T-helper 17 cell (primary cell): ENCODE measurements around the gene XKR7. TPM values are rescaled to one million over a fixed set of nuclear protein-coding genes. Genes with fewer than 3 reads are reported as not detected.
A peak's percentile ranks its signal among the peaks of the same experiment; 100 is the strongest.
"Not testable (repeated sequence)": the region's sequence is repeated elsewhere in the genome, so short reads cannot be mapped to it uniquely, and the experiment has no call there.

Source experiments
- ATAC-seq: fragments of 150-1000 bp; cut with Tn5 transposase; 2 replicates; pipeline ENCODE4 v1.10.0; 2021; ENCODE audit warnings: mild to moderate bottlenecking, moderate library complexity
- DNase-seq, 3 donors: peaks; one replicate each; pipeline versions ENCODE4 v3.0.0 to v3.0.0-alpha.2; 2020 to 2021
- H3K9me3 ChIP-seq: one replicate; pipeline ENCODE4 v1.7.0; 2013; ENCODE audit warnings: low read length, mild to moderate bottlenecking; ENCODE audit not compliant: control insufficient read depth, poor library complexity, severe bottlenecking
- H3K27ac Mint-ChIP-seq: one replicate; pipeline ENCODE4 v1.8.0; 2022; ENCODE audit warnings: mild to moderate bottlenecking, moderate library complexity, mixed read lengths
- H3K27me3 Mint-ChIP-seq: one replicate; pipeline ENCODE4 v1.8.0; 2022; ENCODE audit warnings: mixed read lengths
- H3K36me3 Mint-ChIP-seq: one replicate; pipeline ENCODE4 v1.8.0; 2022; ENCODE audit warnings: low read depth, mixed read lengths
- H3K4me1 Mint-ChIP-seq: one replicate; pipeline ENCODE4 v1.8.0; 2022; ENCODE audit warnings: mild to moderate bottlenecking, mixed read lengths
- H3K4me3 Mint-ChIP-seq: one replicate; pipeline ENCODE4 v1.8.0; 2022; ENCODE audit warnings: mild to moderate bottlenecking, moderate library complexity, mixed read lengths
- total RNA-seq, 4 donors: library from RNA in 2 of 4; stranded (reverse) in 2 of 4; gene quantifications; one replicate each; pipeline ENCODE4 v1.2.3 and lab custom pipeline; 2022 to 2026

The XKR7 gene
- total RNA-seq, 2 donors from 2014 or later: not detected

DNA sequence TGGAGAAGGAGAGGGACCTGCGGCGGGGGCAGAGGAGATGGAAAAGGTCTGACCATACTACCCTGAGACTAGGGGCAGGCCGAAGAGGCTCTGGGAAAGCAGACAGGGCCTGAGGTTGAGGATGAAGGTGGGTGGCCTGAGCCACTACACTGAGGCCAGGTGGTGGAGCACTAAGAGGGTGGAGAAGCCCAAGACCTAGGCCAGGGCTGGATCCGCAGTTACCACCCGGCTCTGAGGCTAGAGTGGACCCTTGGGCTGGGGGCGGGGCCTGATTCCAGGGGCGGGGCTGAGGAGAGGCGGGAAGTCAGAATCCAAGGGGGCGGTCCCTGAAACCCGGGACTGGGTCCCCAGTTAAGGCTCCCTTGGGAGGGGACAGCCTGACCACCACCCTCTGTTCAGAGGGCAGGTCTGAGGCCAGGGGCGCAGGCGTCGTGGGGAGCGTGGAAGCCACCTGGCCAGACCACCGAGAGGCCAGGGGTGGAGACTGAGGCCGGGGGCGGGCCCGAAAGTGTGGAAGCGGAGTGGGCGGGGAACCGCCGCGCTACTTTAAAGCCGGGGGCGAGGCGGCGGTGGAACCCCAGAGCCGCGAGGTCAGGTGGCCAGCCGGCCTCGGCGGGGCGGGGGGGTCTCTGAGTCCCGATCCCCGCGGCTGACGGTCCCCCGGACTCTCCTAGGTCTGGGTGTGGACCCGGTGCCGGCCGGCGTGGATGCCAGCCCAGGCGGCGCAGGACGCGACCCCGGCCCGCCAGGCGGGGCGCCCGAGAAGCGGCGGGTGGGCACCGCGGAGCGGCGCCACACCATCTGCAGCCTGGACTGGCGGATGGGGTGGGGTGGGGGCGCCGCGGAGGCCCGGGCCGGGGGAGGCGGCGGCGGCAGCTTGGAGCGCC, 50.6 kb downstream of the XKR7 start:
- no peaks in the 10 kb centered on the region for H3K9me3 ChIP-seq
- DNase-seq: peak; percentile 17 to 32 (median 27)
- peak overlapping the region; percentile 92 for H3K4me3 Mint-ChIP-seq
- H3K27ac Mint-ChIP-seq: no peak overlapping the region
- H3K36me3 Mint-ChIP-seq: peaks cover 6% of the 10 kb centered on the region
- H3K4me1 Mint-ChIP-seq: peaks cover 18% of the 10 kb centered on the region
- H3K27me3 Mint-ChIP-seq: peaks cover 76% of the 10 kb centered on the region
- peak; percentile 56 for ATAC-seq

GRCh38 chr20:32019156-32019510, 51.2 kb downstream of the XKR7 start:
- peaks cover 18% of the 10 kb centered on the region for H3K4me1 Mint-ChIP-seq
- ATAC-seq (no peak), DNase-seq (no peak)
- no peaks in the 10 kb centered on the region for H3K9me3 ChIP-seq
- peak overlapping the region; percentile 96 for H3K4me3 Mint-ChIP-seq
- peaks cover 6% of the 10 kb centered on the region for H3K36me3 Mint-ChIP-seq
- peaks cover 82% of the 10 kb centered on the region for H3K27me3 Mint-ChIP-seq
- H3K27ac Mint-ChIP-seq: peak overlapping the region; percentile 6

DNA sequence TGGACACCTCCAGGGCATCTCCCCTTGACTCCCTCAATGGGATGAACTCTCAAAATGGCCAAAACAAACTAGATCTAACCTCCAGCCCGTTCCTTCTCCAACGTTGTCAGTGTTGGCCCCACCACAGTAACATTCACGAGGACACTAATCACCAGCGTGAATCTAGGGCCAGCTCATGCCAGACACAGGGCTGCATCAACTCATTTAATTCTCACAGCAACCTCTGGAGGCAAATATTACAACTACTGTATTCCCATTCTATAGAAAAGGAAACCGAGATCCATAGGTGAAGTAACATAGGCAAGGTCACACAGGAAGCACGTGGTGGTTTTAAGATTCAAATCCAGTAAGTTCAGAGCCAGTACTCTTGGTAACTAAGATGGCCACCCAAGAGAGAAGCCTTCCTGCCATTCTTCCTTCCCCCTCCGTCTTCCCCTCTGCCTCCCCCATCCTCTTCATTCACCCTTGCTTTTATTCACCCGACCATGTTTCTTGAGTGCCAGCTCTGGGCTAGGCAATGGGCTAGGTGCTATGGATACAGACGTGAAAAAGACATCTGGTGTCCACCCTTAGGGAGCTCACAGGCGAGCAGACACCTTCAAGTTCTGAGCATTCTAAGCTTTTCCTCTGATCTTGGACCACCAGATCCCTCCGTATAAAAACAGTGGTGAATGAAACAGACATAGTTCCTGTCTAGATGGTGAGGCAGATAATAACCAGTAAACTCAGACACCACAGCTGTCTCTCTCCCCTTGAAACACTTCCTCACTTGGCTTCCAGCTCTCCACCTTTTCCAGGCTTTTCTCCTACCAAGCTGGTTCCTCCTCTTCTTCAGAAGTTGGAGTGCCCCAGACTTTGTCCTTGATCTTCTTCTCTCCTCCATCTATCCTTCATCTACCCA, 51.9 kb downstream of the XKR7 start:
- ATAC-seq (no peak), DNase-seq (no peak)
- H3K9me3 ChIP-seq: no peaks in the 10 kb centered on the region
- H3K27me3 Mint-ChIP-seq: peaks cover 86% of the 10 kb centered on the region
- peaks cover 6% of the 10 kb centered on the region for H3K36me3 Mint-ChIP-seq
- peak overlapping the region; percentile 96 for H3K4me3 Mint-ChIP-seq
- H3K27ac Mint-ChIP-seq: peak overlapping the region; percentile 6
- H3K4me1 Mint-ChIP-seq: peaks cover 18% of the 10 kb centered on the region

GRCh38 chr20:32021091-32021490, 53.1 kb downstream of the XKR7 start:
- Mint-ChIP-seq H3K4me1 (peaks cover 18% of the 10 kb centered on the region), H3K4me3 (no peak overlapping the region), H3K27ac (no peak overlapping the region), H3K27me3 (peaks cover 86% of the 10 kb centered on the region), H3K36me3 (peaks cover 6% of the 10 kb centered on the region)
- H3K9me3 ChIP-seq: no peaks in the 10 kb centered on the region
- ATAC-seq (no peak), DNase-seq (no peak)

DNA sequence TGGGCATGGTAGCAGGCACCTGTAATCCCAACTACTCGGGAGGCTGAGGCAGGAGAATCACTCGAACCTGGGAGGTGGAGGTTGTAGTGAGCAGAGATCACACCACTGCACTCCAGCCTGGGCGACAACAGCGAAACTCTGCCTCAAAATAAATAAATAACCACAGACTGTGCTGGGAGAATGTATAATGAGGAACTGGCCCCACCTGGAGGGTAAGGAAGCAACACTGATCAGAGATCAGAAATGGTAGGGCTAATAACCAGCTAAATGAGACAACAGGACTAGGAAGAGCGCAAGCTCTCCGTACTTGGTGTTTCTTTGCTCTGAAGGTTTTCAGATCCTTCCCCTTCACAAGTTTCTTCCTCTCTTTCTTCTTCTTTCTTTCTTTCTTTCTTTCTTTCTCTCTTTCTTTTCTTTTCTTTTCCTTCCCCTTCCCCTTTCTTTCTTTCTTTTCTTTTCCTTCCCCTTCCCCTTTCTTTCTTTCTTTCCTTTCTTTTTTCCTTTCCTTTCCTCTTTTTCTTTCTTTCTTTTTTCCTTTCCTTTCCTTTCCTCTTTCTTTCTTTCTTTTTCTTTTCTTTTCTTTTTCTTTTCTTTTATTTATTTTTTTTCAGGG, 56.8 kb downstream of the XKR7 start:
- H3K9me3 ChIP-seq: no peaks in the 10 kb centered on the region
- H3K4me3 Mint-ChIP-seq: no peak overlapping the region
- H3K36me3 Mint-ChIP-seq: peaks cover 6% of the 10 kb centered on the region
- no peak for DNase-seq
- peaks cover 75% of the 10 kb centered on the region for H3K27me3 Mint-ChIP-seq
- H3K27ac Mint-ChIP-seq: no peak overlapping the region
- ATAC-seq: no peak
- H3K4me1 Mint-ChIP-seq: peaks cover 7% of the 10 kb centered on the region

- Mint-ChIP-seq H3K4me1 (no peaks in the 10 kb centered on the region), H3K4me3 (peak overlapping the region; percentile 16), H3K36me3 (peaks cover 6% of the 10 kb centered on the region), H3K27me3 (peaks cover 60% of the 10 kb centered on the region), H3K27ac (no peak overlapping the region)
- no peak for ATAC-seq
- H3K9me3 ChIP-seq: no peaks in the 10 kb centered on the region
- DNase-seq: no peak
These were observed 59.7 kb downstream of the XKR7 start for GRCh38 chr20:32027643-32028042.

DNA sequence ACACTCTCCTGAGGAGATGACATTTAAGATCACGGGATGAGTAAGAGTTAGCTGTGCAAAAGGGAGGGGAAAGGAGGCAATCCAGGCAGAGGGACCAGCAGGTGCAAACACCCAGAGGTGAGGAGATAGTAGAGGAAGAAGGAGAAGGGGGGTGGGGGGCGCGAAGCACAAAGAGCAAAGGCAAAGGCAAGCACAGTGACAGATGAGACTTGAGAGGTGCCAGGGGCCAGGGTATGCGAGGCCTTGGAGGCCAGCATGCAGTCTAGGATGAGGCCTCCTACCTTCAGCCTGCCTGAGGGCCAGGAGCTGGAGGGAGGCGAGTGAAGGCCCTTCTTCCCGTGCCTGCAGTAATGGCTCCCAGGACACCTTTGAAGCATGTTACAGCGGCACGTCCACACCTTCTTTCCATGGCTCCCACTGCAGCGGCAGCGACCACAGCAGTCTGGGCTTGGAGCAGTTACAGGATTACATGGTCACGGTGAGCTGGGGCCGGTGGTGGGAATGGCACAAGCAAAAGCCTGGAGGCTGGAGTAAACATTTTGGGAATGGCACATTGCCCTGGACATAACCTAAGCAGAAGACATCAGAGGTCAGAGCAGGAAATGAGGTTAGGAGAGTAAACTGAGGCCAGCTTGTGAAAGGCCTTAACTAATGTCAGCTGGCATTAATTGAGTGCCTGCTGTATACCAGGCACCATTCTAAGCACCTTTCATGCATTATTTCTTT, 60.9 kb downstream of the XKR7 start:
- H3K4me1 Mint-ChIP-seq: peaks cover 2% of the 10 kb centered on the region
- ATAC-seq (no peak), DNase-seq (no peak)
- H3K4me3 Mint-ChIP-seq: no peak overlapping the region
- no peaks in the 10 kb centered on the region for H3K9me3 ChIP-seq
- H3K27me3 Mint-ChIP-seq: peaks cover 60% of the 10 kb centered on the region
- no peak overlapping the region for H3K27ac Mint-ChIP-seq
- H3K36me3 Mint-ChIP-seq: peaks cover 4% of the 10 kb centered on the region

DNA sequence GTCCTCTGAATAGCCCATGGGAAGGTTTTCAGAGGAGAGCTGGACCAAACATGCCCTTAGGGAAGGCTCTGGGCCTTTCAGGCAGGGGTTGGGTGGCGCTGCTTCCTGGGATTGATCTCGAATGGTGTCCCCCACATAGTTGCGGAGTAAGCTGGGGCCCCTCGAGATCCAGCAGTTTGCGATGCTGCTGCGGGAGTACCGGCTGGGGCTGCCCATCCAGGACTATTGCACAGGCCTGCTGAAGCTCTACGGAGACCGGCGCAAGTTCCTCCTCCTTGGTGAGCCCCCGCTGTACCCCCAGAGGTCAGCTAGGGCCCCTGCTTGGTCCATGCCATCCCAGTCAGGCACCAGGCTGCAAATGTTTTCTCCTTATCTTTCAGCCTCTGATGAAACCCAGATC, 61.6 kb downstream of the XKR7 start:
- peaks cover 2% of the 10 kb centered on the region for H3K4me1 Mint-ChIP-seq
- DNase-seq (no peak), ATAC-seq (no peak)
- peaks cover 4% of the 10 kb centered on the region for H3K36me3 Mint-ChIP-seq
- peaks cover 53% of the 10 kb centered on the region for H3K27me3 Mint-ChIP-seq
- no peak overlapping the region for H3K27ac Mint-ChIP-seq
- H3K4me3 Mint-ChIP-seq: no peak overlapping the region
- no peaks in the 10 kb centered on the region for H3K9me3 ChIP-seq

DNA sequence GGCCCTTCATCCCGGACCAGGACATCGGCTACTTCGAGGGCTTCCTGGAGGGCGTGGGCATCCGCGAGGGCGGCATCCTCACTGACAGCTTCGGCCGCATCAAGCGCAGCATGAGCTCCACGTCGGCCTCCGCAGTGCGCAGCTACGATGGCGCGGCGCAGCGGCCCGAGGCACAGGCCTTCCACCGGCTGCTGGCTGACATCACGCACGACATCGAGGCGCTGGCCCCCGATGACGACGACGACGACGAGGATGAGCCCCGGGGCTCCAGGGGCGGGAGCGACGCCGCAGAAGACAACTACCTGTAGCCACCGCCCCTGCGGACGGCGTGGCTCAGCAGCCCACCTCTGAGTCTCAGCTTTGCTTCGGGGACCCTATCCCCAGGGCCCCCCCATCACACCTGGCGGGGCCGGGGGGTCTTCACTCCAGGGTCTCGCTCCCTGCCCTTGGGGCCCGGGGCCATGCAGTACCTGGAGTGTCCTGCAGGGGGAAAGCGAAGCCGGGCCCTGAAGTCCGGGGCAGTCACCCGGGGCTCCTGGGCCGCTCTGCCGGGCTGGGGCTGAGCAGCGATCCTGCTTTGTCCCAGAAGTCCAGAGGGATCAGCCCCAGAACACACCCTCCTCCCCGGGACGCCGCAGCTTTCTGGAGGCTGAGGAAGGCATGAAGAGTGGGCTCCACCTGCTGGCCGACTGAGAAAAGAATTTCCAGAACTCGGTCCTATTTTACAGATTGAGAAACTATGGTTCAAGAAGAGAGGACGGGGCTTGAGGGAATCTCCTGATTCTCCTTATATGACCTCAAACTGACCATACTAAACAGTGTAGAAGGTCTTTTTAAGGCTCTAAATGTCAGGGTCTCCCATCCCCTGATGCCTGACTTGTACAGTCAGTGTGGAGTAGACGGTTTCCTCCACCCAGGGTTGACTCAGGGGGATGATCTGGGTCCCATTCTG, 63.3 kb downstream of the XKR7 start:
- peaks cover 57% of the 10 kb centered on the region for H3K27me3 Mint-ChIP-seq
- peak; percentile 26 to 43 (median 34) for DNase-seq
- ATAC-seq: peak; percentile 78
- H3K4me3 Mint-ChIP-seq: peak overlapping the region; percentile 70
- H3K36me3 Mint-ChIP-seq: peaks cover 6% of the 10 kb centered on the region
- H3K9me3 ChIP-seq: no peaks in the 10 kb centered on the region
- no peak overlapping the region for H3K27ac Mint-ChIP-seq
- peaks cover 5% of the 10 kb centered on the region for H3K4me1 Mint-ChIP-seq

- ATAC-seq (no peak), DNase-seq (no peak)
- no peak overlapping the region for H3K4me3 Mint-ChIP-seq
- H3K4me1 Mint-ChIP-seq: peaks cover 5% of the 10 kb centered on the region
- peaks cover 2% of the 10 kb centered on the region for H3K36me3 Mint-ChIP-seq
- H3K27ac Mint-ChIP-seq: peak overlapping the region; percentile 32
- peaks cover 66% of the 10 kb centered on the region for H3K27me3 Mint-ChIP-seq
- no peaks in the 10 kb centered on the region for H3K9me3 ChIP-seq
These were observed 65.4 kb downstream of the XKR7 start for GRCh38 chr20:32033316-32033715.

DNA sequence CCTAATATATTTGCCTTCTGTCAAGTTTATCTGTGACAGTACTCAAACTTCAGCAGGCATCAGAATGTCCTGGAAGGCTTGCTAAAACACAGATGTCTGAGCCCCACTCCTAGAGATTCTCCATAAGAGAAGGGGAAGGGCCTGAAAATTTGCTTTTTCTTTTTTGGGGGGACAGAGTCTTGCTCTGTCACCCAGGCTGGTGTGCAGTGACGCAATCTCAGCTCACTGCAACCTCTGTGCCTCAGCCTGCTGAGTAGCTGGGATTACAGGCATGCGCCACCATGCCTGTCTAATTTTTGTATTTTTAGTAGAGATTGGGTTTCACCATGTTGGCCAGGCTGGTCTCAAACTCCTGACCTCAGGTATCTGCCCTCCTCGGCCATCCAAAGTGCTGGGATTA, 65.8 kb downstream of the XKR7 start:
- not testable (repeated sequence) for H3K36me3 Mint-ChIP-seq, H3K4me3 Mint-ChIP-seq, H3K4me1 Mint-ChIP-seq, DNase-seq, H3K9me3 ChIP-seq, ATAC-seq
- Mint-ChIP-seq H3K27ac (peak overlapping the region; percentile 32), H3K27me3 (peaks cover 66% of the 10 kb centered on the region)
